Putamen (tissue), 1 donor: ENCODE data around the gene PLAGL1.
"Not testable (repeated sequence)": the region's sequence is repeated elsewhere in the genome, so short reads cannot be mapped to it uniquely, and the experiment has no call there.

Experiments
- DNase-seq: peaks from one replicate; pipeline ENCODE4 v3.0.0-alpha.2; 2016; ENCODE audit warnings: low spot score

Gene PLAGL1

GRCh38 chr6:143937668-143937970 is 70.4 kb downstream of the PLAGL1 start:
- no peak for DNase-seq

GRCh38 chr6:143936778-143937667 is 71.0 kb downstream of the PLAGL1 start:
- no peak for DNase-seq

- no peak for DNase-seq
Observed at GRCh38 chr6:143936347-143936746, 71.7 kb downstream of the PLAGL1 start.

DNA sequence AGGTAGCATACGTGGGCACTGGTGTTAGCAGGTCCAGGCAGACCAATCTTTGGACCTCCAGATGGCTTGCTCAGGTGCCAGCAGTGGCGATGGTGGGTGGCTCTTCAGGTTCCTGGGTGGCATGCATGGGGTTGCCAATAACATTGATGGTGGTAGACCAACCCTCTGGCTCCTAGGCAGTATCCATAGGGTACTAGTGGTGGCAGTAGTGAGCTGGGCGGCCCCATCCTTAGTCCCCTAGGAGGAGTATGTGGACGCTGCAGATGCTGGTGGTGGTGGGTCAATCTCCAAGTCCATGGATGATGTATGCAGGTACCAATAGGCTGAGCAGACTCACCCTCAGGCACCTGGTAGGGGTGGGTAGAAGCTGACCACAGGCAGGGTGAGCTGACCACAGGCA is 73.2 kb downstream of the PLAGL1 start:
- DNase-seq: no peak

DNA sequence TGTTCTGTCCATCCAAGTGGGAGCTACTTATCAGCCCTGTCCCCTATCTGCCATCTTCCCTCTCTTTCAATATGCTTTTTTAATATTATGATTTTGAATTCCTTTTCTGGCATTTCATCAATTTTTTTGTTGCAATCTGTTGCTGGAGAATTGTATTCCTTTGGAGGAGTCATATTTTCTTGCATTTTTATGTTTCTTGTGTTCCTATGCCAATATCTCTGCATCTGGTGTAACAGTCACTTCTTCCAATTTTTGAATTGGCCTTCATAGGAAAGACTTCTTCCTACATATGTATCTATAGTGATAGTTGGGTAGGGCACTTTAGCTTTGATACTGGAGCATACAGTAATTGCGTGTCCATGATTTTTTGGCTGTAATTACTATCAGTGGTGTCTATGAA is 73.7 kb downstream of the PLAGL1 start:
- no peak for DNase-seq

- DNase-seq: no peak
Observed at GRCh38 chr6:143929975-143930374, 78.1 kb downstream of the PLAGL1 start.

GRCh38 chr6:143928853-143929252 is 79.2 kb downstream of the PLAGL1 start:
- no peak for DNase-seq

DNA sequence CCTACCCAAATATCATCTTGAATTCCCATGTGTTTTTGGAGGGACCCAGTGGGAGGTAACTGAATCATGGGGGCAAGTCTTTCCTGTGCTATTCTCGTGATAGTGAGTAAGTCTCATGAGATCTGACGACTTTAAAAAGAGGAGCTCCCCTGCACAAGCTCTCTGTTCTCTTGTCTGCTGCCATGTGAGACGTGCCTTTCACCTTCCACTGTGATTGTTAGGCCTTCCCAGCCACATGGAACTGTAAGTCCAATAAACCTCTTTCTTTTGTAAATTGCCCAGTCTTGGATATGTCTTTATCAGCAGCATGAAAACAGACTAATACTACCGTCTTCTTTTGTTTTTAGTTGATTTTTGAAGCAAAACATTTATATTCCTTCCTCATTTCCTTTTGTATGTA is 91.0 kb downstream of the PLAGL1 start:
- not testable (repeated sequence) for DNase-seq

DNA sequence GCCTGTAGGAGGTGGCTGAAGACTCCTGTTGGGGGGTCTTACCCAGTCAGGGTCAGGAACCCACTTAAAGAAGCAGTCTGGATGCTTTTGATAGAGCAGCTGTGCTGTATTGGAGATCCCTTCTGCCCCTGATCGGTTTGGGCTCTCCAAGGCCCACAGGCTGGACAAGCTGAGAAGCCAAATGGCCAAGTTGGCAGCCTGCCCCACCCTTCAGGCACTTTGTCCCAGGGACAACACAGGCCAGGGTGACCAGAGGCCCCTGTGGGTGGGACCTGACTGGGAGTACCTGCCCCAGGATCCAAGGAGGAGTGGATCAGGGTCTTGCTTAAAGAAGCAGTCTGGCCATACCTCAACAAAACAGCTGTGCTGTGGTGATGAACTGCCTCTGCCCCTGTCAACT is 95.4 kb downstream of the PLAGL1 start:
- no peak for DNase-seq

GRCh38 chr6:143911028-143911427 is 97.0 kb downstream of the PLAGL1 start:
- DNase-seq: no peak

DNA sequence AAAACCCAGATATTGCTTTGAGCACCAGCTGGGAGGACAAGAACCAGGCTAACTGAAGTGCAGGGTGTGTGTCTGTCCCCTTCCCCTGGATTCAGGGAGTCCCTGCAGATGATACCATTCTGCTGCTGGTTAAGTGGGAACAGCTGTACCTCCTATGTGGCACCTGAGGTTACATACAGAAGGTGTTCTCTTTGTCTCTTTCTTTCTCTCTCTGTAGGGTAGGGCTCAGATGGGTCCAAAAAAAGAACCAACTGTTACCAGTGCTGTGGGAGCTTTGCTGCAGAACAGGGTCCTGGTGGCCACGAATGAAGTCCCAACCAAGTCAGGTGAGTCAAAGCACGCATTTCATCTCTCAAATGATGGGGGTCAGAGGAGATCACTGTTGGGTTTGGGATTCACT is 105.2 kb downstream of the PLAGL1 start:
- no peak for DNase-seq

DNA sequence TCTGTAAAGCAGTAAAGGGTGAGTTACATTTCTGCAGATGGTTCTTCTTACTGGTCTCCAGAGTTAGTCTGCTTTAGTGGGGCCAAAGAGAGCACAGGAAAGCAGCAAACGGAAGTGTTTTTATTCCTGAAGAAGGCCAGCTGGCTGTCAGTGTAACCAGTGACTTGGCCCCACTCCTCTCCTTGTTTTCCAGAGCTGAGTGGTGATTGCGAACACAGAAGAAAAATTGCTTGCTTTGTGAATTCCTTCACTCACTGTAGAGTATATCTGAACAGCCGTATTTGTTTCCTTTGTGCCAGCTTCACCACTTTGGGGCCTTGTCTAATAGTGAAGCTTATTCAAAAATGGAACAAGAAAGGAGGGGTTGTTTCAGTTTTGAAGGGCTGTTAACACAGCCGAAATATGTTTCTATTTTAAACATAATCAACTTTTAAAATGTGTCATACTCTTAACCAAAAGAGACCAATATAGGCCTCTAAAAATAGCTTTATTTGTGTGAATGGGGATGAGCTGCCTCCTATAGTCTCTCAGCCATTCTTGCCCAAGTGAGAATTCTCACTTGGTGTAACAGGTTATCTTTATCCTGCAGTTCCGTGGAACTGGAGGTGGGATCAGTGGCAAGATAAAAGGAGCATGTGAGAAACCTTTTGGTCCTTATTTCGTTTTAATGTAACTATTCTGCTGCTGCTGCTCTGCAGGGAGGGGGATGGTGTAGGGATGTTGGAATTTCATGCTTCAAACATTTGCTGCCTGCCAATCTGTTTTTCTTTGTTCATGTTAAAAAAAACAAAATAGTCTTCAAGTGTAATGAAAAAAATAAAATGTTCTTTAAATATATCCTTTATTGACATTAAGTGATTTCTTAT is 105.9 kb downstream of the PLAGL1 start:
- DNase-seq: no peak

GRCh38 chr6:143900358-143900757 is 107.7 kb downstream of the PLAGL1 start:
- DNase-seq: no peak

DNA sequence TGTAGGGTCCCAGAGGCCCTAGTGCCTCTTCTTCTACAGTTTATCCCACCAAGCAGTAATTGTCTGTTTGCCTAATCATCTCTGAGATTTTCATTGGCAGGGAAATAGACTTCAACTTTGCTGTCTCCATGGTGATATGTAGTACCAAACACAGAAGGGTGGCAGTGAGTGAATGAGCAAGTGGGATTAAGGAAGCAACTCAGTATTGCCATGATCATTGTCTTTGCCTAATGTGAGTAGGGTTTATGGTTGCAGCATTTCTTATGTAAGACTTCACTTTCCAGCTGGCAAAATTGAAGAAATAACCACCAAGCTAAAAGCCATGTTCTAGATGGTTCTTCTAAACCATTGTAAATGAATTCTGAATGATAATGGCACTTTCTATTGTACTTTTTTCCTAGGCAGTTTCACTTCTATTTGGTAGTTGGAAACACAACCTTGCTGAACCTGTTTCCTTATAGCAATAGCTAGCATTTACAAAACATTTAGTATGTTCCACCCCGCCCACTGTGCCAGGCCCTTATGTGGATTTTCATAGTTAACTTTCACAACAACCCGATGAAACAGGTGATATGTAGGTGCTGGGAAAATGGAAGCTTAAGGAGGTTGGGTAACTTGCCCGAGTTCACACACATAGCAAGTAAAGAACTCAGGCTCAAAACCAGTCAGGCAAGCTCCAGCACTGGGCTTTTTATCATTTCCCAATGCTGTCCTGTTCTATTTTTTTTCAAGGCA is 111.8 kb downstream of the PLAGL1 start:
- DNase-seq: no peak

DNA sequence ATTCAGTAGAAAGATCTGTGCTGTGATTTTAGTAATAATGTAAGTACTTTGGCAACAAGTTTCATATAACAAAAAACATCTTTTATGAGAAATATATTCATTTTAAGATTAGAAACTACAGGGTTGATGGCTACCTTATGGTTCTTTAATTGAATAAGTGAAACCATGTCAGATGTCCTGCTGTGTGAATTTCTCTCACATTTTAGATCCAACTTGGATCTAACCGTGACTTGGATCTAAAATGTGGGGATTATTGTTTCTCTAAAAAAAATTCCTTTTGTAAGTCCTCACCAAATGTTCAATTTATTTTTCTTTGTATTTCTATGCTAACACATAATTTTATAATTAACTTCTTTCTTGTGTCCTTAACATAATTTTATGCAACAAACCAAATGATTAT is 113.4 kb downstream of the PLAGL1 start:
- no peak for DNase-seq
